Cardiac muscle cell (in vitro differentiated cells and primary cell): ENCODE results near the gene SNTB2. TPM values are rescaled to one million over a fixed set of nuclear protein-coding genes. Genes with fewer than 3 reads are reported as not detected.

ENCODE experiments used
- DNase-seq, 2 donors: peaks; one replicate each; pipeline versions ENCODE4 v3.0.0 to v3.0.0-alpha.2; 2010 to 2017; ENCODE audit warnings: low read depth in 1 of 2, low spot score in 1 of 2
- H3K27ac ChIP-seq: fragments of 200-600 bp; sonication (generic); 2 replicates; pipeline ENCODE4 v1.5.1; 2016
- H3K27me3 ChIP-seq: fragments of 200-600 bp; sonication (generic); 2 replicates; pipeline ENCODE4 v1.6.0; 2016; ENCODE audit warnings: control low read depth
- H3K36me3 ChIP-seq: fragments of 200-600 bp; sonication (generic); 2 replicates; pipeline ENCODE4 v1.5.1; 2016; ENCODE audit warnings: control low read depth
- H3K4me1 ChIP-seq: fragments of 200-600 bp; sonication (generic); 2 replicates; pipeline ENCODE4 v1.8.1; 2017; ENCODE audit warnings: low read depth, mild to moderate bottlenecking, mixed run types
- H3K4me3 ChIP-seq: fragments of 200-600 bp; sonication (generic); 2 replicates; pipeline ENCODE4 v1.5.1; 2016; ENCODE audit warnings: mild to moderate bottlenecking
- H3K9me3 ChIP-seq: fragments of 200-600 bp; sonication (generic); 2 replicates; pipeline ENCODE4 v1.5.1; 2017; ENCODE audit warnings: low read depth, mild to moderate bottlenecking, control low read depth
- polyA plus RNA-seq: library from polyadenylated mRNA; unstranded; fragments of >200 nt; fragmentation: Nextera tagmentation; extraction: Ambion mirVana; gene quantifications from 2 replicates; pipeline ENCODE4 v1.2.1, GENCODE V29; 2016
- total RNA-seq: library from RNA; depleted of rRNA; stranded (reverse); fragments of >200 nt; gene quantifications from 2 replicates; pipeline ENCODE4 v1.2.3, GENCODE V29; 2016
- TF ChIP-seq, protein P1 (sequence below): IDR thresholded peaks from 2 replicates; pipeline ENCODE4 v1.5.1; 2012; ENCODE audit warnings: low read depth, mild to moderate bottlenecking, low read length

SNTB2 gene
- total and polyA plus RNA-seq, 2 experiments from 2014 or later: 12.7 to 17.1 TPM

DNA sequence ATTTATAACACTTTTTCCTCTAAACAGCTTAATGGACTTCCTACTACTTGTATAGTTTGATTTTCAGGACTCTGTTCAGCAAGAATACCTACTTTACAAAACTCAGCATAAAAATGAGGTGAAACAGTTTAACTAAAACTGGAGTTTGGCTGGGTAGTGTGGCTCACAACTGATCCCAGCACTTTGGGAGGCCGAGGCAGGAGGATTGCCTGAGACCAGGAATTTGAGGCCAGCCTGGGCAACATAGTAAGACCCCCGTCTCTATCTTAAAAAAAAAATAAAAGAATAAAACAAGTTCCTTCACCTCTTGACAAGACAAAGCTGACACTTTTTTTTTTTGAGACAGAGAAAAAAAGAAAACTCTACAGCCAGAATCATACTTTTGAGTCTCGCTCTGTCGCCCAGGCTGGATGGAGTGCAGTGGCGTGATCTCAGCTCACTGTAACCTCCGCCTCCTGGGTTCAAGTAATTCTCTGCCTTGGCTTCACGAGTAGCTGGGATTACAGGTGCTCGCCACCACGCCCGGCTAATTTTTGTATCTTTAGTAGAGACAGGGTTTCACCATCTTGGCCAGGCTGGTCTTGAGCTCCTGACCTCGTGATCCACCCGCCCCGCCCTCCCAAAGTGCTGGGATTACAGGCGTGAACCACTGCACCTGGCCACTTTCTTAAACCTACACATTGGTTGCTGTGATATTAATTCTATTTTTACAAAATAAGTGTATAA is 140.8 kb downstream of the SNTB2 start:
- peaks cover 29% of the 10 kb centered on the region for H3K36me3 ChIP-seq
- no peak for DNase-seq
- no peaks in the 10 kb centered on the region for H3K4me1 ChIP-seq
- no peaks in the 10 kb centered on the region for H3K9me3 ChIP-seq
- no peak overlapping the region for H3K27ac ChIP-seq
- TF ChIP-seq, protein P1, sequence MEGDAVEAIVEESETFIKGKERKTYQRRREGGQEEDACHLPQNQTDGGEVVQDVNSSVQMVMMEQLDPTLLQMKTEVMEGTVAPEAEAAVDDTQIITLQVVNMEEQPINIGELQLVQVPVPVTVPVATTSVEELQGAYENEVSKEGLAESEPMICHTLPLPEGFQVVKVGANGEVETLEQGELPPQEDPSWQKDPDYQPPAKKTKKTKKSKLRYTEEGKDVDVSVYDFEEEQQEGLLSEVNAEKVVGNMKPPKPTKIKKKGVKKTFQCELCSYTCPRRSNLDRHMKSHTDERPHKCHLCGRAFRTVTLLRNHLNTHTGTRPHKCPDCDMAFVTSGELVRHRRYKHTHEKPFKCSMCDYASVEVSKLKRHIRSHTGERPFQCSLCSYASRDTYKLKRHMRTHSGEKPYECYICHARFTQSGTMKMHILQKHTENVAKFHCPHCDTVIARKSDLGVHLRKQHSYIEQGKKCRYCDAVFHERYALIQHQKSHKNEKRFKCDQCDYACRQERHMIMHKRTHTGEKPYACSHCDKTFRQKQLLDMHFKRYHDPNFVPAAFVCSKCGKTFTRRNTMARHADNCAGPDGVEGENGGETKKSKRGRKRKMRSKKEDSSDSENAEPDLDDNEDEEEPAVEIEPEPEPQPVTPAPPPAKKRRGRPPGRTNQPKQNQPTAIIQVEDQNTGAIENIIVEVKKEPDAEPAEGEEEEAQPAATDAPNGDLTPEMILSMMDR: no peak
- H3K27me3 ChIP-seq: no peaks in the 10 kb centered on the region
- no peak overlapping the region for H3K4me3 ChIP-seq

DNA sequence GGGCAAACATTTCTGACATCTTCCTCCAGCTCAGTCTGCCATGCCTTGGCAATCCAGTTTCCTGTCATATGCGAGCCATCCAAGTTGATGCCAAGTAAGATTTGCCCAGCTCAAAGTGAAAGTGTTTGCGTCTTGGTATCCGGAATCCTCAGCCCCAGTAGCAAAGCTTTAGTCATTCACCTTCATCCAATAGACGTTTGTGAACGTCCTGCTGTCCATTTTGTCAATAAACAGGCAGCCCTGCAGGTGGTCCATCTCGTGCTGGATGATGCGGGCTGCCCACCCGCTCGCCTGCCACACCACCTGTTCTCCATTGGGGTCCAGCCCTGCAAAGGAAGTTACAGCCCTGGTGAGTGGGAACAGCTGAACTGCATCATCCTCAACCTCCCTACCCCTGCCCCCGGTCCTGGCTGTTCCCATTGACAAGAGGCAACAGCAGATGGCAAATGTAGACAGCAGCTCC is 141.9 kb downstream of the SNTB2 start:
- H3K4me1 ChIP-seq: no peaks in the 10 kb centered on the region
- no peaks in the 10 kb centered on the region for H3K9me3 ChIP-seq
- H3K27ac ChIP-seq: no peak overlapping the region
- no peak for DNase-seq
- H3K27me3 ChIP-seq: no peaks in the 10 kb centered on the region
- H3K36me3 ChIP-seq: peaks cover 30% of the 10 kb centered on the region
- TF ChIP-seq, protein P1: no peak
- H3K4me3 ChIP-seq: no peak overlapping the region

DNA sequence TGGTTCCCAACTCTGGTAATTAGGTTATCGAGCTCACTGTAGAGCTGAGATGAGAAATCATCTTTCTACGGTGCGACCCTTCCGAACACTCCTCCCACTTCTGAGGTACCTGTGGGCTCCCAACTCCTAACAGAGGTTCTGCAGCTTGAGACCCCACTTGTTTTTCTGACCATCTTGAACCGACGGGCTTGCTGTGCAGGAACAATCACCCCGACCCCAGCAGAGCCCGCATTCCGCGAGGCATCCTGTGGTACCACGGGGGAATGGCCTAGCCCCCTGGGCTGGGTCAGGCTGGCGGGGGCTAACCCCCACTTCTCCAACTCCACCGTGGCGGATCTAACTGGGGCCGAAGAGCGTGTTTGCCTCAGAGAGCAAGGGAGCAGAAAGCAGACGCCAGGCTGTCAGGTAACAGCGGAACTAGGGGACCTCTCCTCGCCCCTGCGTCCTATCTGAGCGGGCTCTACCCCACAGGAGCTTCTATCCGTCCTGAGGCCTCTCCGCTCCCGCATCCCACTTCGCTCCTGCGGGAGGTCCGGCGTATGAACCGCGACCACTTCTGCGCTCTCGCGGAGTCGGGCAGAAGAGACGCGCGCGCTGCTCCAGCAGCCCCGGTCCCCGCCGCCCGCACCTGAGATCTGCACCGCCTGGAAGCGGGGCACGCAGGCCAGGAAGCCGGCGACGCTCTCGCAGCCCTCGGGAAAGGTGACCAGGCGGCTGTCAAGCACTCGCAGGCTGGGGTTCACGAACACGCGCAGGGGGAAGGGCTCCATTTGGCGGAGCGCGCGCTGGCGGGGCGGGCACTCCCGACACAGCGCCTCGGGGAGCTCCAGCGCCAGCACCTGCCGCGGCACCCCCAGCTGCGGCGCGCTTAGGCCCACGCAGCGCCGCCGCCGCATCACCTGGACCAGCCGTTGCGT is 142.7 kb downstream of the SNTB2 start:
- Histone ChIP-seq H3K4me3 (peak overlapping the region; percentile 91), H3K27me3 (no peaks in the 10 kb centered on the region), H3K9me3 (no peaks in the 10 kb centered on the region), H3K36me3 (peaks cover 37% of the 10 kb centered on the region), H3K4me1 (no peaks in the 10 kb centered on the region), H3K27ac (peak overlapping the region; percentile 93)
- TF ChIP-seq, protein P1: no peak
- no peak for DNase-seq

DNA sequence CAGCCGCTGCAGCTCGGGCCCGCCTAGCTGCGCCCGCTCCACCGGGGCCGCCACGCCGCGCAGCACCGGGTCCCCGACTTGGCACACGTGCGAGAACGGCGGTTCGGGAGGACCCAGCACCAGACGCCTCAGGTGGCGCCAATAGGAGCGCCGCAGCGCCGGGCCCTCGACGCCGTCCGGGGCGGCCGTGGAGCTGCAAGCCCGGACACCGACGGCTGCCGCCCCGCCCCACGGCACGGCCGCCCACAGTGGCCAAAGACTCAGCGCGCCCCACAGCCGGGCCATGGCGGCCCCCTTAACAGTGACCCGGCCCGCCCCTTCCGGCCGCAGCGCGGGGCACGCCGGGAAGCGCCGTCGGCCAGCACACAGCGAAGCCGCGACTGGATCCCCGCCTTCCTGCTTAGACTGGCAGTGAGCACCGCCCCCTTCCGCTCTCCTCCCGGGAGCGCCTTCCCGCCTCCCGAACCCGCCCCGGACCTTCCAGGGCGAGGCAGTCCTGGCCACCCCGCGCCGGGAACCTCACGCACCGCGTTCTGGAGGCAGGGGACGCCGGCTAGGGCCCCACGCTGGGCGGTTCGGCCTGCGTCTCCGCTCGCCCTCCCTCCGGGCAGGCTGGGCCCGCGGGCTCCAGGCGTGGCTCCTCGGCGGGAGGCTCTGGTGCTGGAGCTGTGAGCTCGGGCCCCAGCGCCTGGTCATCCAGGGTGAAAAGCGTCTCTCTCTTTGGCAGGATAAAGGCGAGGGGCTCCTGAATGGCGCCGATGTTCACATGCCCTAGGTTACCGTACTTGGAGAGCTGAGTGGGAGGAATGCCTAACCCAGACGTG is 143.5 kb downstream of the SNTB2 start, which contains the start of gene PDF:
PDF (minus strand) TSS at position 303 of the 824 bp plus-strand sequence; CDS start at position 285, 18 bp downstream.
- H3K36me3 ChIP-seq: peaks cover 37% of the 10 kb centered on the region
- peak within 1 kb of the TSS; percentile 93 for H3K27ac ChIP-seq
- H3K27me3 ChIP-seq: no peaks in the 10 kb centered on the region
- H3K4me3 ChIP-seq: peak within 1 kb of the TSS; percentile 91
- no peaks in the 10 kb centered on the region for H3K9me3 ChIP-seq
- peak; percentile 96 to 97 for DNase-seq
- TF ChIP-seq, protein P1: no peak
- H3K4me1 ChIP-seq: no peaks in the 10 kb centered on the region

DNA sequence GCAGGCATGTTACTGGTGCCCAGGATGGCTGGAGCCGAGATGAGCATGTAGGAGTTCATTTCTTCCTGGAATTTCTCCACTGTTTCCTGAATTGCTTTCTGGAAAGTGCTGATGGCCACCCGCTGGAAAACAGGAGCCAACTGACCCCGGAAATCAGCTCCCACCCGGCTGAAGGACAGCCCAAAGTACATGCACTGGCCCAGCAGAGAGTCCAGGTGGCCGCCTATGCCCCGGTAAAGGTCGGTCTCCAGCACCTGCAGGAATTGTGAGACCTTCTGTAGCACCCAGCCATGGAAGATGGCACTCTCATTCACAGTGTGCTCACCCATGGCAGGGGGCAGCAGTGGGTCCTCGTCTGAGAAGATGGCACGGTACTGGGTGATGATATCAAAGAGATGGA is 147.7 kb downstream of the SNTB2 start:
- H3K9me3 ChIP-seq: no peaks in the 10 kb centered on the region
- no peak for DNase-seq
- TF ChIP-seq, protein P1: no peak
- H3K36me3 ChIP-seq: peaks cover 36% of the 10 kb centered on the region
- H3K27ac ChIP-seq: no peak overlapping the region
- H3K27me3 ChIP-seq: no peaks in the 10 kb centered on the region
- peaks cover 6% of the 10 kb centered on the region for H3K4me1 ChIP-seq
- H3K4me3 ChIP-seq: no peak overlapping the region
